ENCODE results near the gene SEPTIN8.
A peak's percentile ranks its signal among the peaks of the same experiment; 100 is the strongest.

The SEPTIN8 gene

GRCh38 chr5:132779961-132780360 lies 2.9 kb upstream of the SEPTIN8 start:
- no peak for DNase-seq

GRCh38 chr5:132778856-132779255 lies 1.8 kb upstream of the SEPTIN8 start:
- no peak for DNase-seq

GRCh38 chr5:132778129-132778528 lies 1.1 kb upstream of the SEPTIN8 start:
- no peak for DNase-seq

- DNase-seq: no peak
Observed at GRCh38 chr5:132776938-132777208, 166 bp downstream of the SEPTIN8 start.

- peak; percentile 33 to 50 for DNase-seq
Observed at GRCh38 chr5:132776131-132776937, 705 bp downstream of the SEPTIN8 start.

- DNase-seq: peak in 1 of 2 experiments; percentile 26
Observed at GRCh38 chr5:132775476-132775961, 1.5 kb downstream of the SEPTIN8 start.

GRCh38 chr5:132774896-132775295 lies 2.1 kb downstream of the SEPTIN8 start:
- DNase-seq: no peak

- DNase-seq: no peak
Observed at GRCh38 chr5:132774406-132774805, 2.6 kb downstream of the SEPTIN8 start.

- DNase-seq: peak; percentile 70 to 87
Observed at GRCh38 chr5:132773601-132774355, 3.3 kb downstream of the SEPTIN8 start.

GRCh38 chr5:132773114-132773513 lies 3.9 kb downstream of the SEPTIN8 start:
- DNase-seq: no peak

- DNase-seq: no peak
Observed at GRCh38 chr5:132772291-132773070, 4.6 kb downstream of the SEPTIN8 start.

- DNase-seq: no peak
Observed at GRCh38 chr5:132771503-132771998, 5.5 kb downstream of the SEPTIN8 start.

GRCh38 chr5:132770476-132771159 lies 6.4 kb downstream of the SEPTIN8 start:
- DNase-seq: no peak

- DNase-seq: no peak
Observed at GRCh38 chr5:132768485-132768868, 8.6 kb downstream of the SEPTIN8 start.

- no peak for DNase-seq
Observed at GRCh38 chr5:132767150-132767549, 9.9 kb downstream of the SEPTIN8 start.

- DNase-seq: no peak
Observed at GRCh38 chr5:132766806-132767055, 10.3 kb downstream of the SEPTIN8 start.

GRCh38 chr5:132766020-132766805 lies 10.8 kb downstream of the SEPTIN8 start:
- no peak for DNase-seq

- peak in 1 of 2 experiments; percentile 48 for DNase-seq
Observed at GRCh38 chr5:132765311-132766019, 11.6 kb downstream of the SEPTIN8 start.

- DNase-seq: no peak
Observed at GRCh38 chr5:132764671-132765238, 12.3 kb downstream of the SEPTIN8 start.

GRCh38 chr5:132764051-132764450 lies 13.0 kb downstream of the SEPTIN8 start:
- DNase-seq: no peak
